Neuronal stem cell (in vitro differentiated cells): ENCODE results near the gene PDE3B. TPM values are rescaled to one million over a fixed set of nuclear protein-coding genes. Genes with fewer than 3 reads are reported as not detected.

Experiments
- small RNA-seq: library from polyadenylated mRNA; stranded (forward); fragments of <200 nt; extraction: miRNeasy Mini kit (QIAGEN cat#:217004); gene quantifications from one replicate; pipeline ENCODE3, GENCODE V24; 2013; ENCODE audit not compliant: insufficient read depth

The PDE3B gene

Small RNA genes lying within 50 kb of the gene (small RNA-seq; reads per million reads assigned to genes)
- not detected for gene CALCP
